Stimulated activated CD4-positive, alpha-beta T cell treated with anti-CD3 and anti-CD28 coated beads, Interleukin-15, amount 100 ng/mL, for 1 hour (primary cell): Measurements from ENCODE around the gene FAM136A.
"Not testable (repeated sequence)": the region's sequence is repeated elsewhere in the genome, so short reads cannot be mapped to it uniquely, and the experiment has no call there.

ENCODE experiments used
- DNase-seq, 2 donors: peaks; one replicate each; pipeline ENCODE4 v3.0.0-alpha.2; 2020; ENCODE audit warnings: low read depth in 1 of 2, low spot score in 1 of 2

The FAM136A gene

GRCh38 chr2:70300771-70301343 is 1.0 kb downstream of the FAM136A start:
- DNase-seq, result no peak

- not testable (repeated sequence) for DNase-seq
These were observed 4.0 kb downstream of the FAM136A start for GRCh38 chr2:70297828-70298227.

GRCh38 chr2:70283500-70284191 is 18.2 kb downstream of the FAM136A start:
- DNase-seq, result no peak

- DNase-seq, result no peak
These were observed 19.4 kb downstream of the FAM136A start for GRCh38 chr2:70282439-70282838.

GRCh38 chr2:70280242-70280798 is 21.5 kb downstream of the FAM136A start:
- DNase-seq, result no peak

- DNase-seq, result no peak
These were observed 31.5 kb downstream of the FAM136A start for GRCh38 chr2:70270323-70270722.

GRCh38 chr2:70269422-70270302 is 32.2 kb downstream of the FAM136A start:
- not testable (repeated sequence) for DNase-seq

GRCh38 chr2:70266925-70267324 is 34.9 kb downstream of the FAM136A start:
- DNase-seq, result not testable (repeated sequence)

GRCh38 chr2:70261501-70261900 is 40.4 kb downstream of the FAM136A start:
- DNase-seq, result no peak

- no peak for DNase-seq
These were observed 43.4 kb downstream of the FAM136A start for GRCh38 chr2:70258532-70258875.

- DNase-seq, result no peak
These were observed 46.1 kb downstream of the FAM136A start for GRCh38 chr2:70255637-70256314.

GRCh38 chr2:70250434-70250833 is 51.4 kb downstream of the FAM136A start:
- no peak for DNase-seq

GRCh38 chr2:70248181-70248847 is 53.6 kb downstream of the FAM136A start, which contains the start of gene TIA1:
Gene TIA1 (minus strand): TSS chr2:70248628. CDS start chr2:70248430, 198 bp downstream.
- DNase-seq, result peak; percentile 97

- no peak for DNase-seq
These were observed 54.3 kb downstream of the FAM136A start for GRCh38 chr2:70247364-70248180.
